GM10248 (cell line): ENCODE data around the gene FAS.

Source experiments
- CTCF ChIA-PET: fragments of 300-600 bp; sonication (Branson Sonifier 250); formaldehyde crosslinking; extraction: SDS; loops from one replicate; lab custom pipeline; 2021; ENCODE audit warnings: antibody characterized with exemption; lab: Yijun Ruan, JAX
- POLR2A ChIA-PET: fragments of 350-650 bp; sonication (Branson Sonifier 250); formaldehyde crosslinking; extraction: SDS; loops from one replicate; lab custom pipeline; 2020; ENCODE audit warnings: antibody characterized with exemption; lab: Yijun Ruan, JAX
- DNase-seq: peaks from one replicate; pipeline ENCODE4 v3.0.0; 2012; ENCODE audit errors: extremely low spot score
- CTCF ChIP-seq: IDR thresholded peaks from 2 replicates; pipeline ENCODE4 v1.5.1; 2012; ENCODE audit warnings: mild to moderate bottlenecking, low read depth; ENCODE audit errors: extremely low read depth, missing control alignments, control extremely low read depth

FAS gene

DNA sequence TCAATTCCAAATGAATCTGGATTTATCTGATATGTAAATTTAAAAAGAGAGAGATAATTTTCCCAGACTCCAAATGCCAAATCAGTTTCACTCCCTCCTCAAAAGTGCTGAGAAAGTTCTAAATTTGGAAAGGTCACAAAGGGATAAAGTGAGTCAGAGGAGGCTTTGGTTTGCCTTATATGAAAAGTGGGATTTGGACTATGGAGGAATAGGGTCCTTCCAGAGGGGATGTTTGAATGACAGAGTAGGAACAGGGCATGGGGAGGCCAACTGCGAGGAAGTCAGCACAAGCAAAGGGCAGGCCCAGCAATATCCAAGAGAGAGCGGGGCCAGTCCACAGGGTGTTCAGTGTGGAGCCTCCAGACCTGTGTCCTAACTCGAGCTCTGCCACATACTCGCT lies 9.8 kb upstream of the FAS start:
- ChIA-PET POLR2A (no interaction called here), CTCF (interaction anchor here (1.0 to 6.5 kb wide), 5 partner anchors 12 to 235 kb away, joined by 3 to 57 read pairs (median 4); no protein-coding TSS in a partner anchor)
- TF ChIP-seq CTCF = no peak
- no peak for DNase-seq

GRCh38 chr10:88981435-88981834 lies 9.2 kb upstream of the FAS start:
- CTCF ChIA-PET = interaction anchor here (0.9 to 6.5 kb wide), 2 partner anchors 10 to 48 kb away, joined by 3 to 57 read pairs; partner anchors contain the start of gene FAS

GRCh38 chr10:88982366-88982765 lies 8.2 kb upstream of the FAS start:
- ChIA-PET CTCF (interaction anchor here (0.9 to 6.5 kb wide), 5 partner anchors 9 to 236 kb away, joined by 3 to 57 read pairs (median 3); partner anchors contain the start of gene FAS), POLR2A (no interaction called here)
- TF ChIP-seq CTCF = no peak
- no peak for DNase-seq

More at GRCh38 chr10:88981435-88981834, 9.2 kb upstream of the FAS start:
- DNase-seq = no peak
- POLR2A ChIA-PET = no interaction called here
- no peak for TF ChIP-seq CTCF

DNA sequence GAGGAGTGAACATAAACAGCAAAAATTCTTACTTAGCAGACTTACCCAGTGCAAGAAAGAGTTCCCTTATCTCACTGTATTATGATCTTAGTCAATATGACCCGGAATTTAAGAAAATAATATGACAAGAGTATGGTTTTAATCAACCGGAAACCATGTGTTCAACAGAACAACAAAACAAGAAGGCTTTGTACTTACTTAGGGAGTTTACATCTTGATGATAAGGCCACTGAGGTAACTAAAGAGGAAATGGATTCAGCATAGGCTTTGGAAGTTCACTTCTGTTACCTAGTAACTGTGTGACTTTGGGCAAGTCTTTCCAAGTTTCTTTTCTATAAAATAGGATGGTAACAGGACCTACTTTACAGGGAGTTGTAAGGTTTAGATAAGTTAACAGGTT lies 7.4 kb upstream of the FAS start:
- CTCF ChIA-PET = interaction anchor here (1.0 to 6.5 kb wide), 3 partner anchors 11 to 50 kb away, joined by 3 to 57 read pairs (median 3); no protein-coding TSS in a partner anchor
- POLR2A ChIA-PET = no interaction called here
- no peak for TF ChIP-seq CTCF
- no peak for DNase-seq

- no peak for TF ChIP-seq CTCF
- ChIA-PET CTCF (interaction anchor here (0.9 to 6.5 kb wide), 3 partner anchors 39 to 51 kb away, joined by 3 to 57 read pairs (median 4); no protein-coding TSS in a partner anchor), POLR2A (no interaction called here)
- no peak for DNase-seq
Measured at GRCh38 chr10:88983939-88984338, 6.7 kb upstream of the FAS start.

DNA sequence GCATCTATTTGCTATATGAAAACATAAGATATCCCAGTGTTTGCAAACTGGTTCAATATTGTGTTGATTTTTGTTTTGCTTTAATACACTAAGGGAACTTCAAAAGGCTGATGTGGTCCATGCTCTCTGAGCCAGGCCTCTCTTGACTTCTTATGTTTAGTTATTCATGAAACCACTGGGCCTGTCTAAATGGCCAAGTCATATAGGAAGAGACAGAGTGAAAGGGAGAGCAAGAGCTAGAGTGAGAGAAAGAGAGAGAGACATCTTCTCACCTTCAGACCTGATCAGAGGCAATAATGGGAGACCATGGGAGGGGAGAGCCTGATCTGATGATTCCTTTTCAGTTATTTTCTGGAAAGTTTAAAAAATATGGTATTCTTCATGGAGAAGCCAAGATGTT lies 6.1 kb upstream of the FAS start:
- ChIA-PET CTCF (interaction anchor here (0.9 to 6.5 kb wide), 4 partner anchors 8 to 51 kb away, joined by 3 to 57 read pairs (median 5); no protein-coding TSS in a partner anchor), POLR2A (no interaction called here)
- DNase-seq = no peak
- TF ChIP-seq CTCF = no peak
